ELF-1 (cell line): ENCODE measurements around the gene RFPL2.
"Not testable (repeated sequence)": the region's sequence is repeated elsewhere in the genome, so short reads cannot be mapped to it uniquely, and the experiment has no call there.

ENCODE experiments used
- DNase-seq: peaks from one replicate; pipeline ENCODE4 v3.0.0-alpha.2; 2016; ENCODE audit warnings: low read depth, low spot score

RFPL2 gene

GRCh38 chr22:32205974-32206773 lies 1.3 kb upstream of the RFPL2 start:
- peak; percentile 16 for DNase-seq

GRCh38 chr22:32204040-32204855 lies 625 bp downstream of the RFPL2 start:
- no peak for DNase-seq

GRCh38 chr22:32203181-32204039 lies 1.5 kb downstream of the RFPL2 start:
- DNase-seq, result no peak

- peak; percentile 62 for DNase-seq
Observed at GRCh38 chr22:32202539-32203180, 2.2 kb downstream of the RFPL2 start.

- DNase-seq, result no peak
Observed at GRCh38 chr22:32202161-32202538, 2.7 kb downstream of the RFPL2 start.

- no peak for DNase-seq
Observed at GRCh38 chr22:32200752-32201151, 4.1 kb downstream of the RFPL2 start.

GRCh38 chr22:32199961-32200360 lies 4.9 kb downstream of the RFPL2 start:
- no peak for DNase-seq

GRCh38 chr22:32199341-32199740 lies 5.5 kb downstream of the RFPL2 start:
- no peak for DNase-seq

- not testable (repeated sequence) for DNase-seq
Observed at GRCh38 chr22:32197553-32198226, 7.2 kb downstream of the RFPL2 start.

- not testable (repeated sequence) for DNase-seq
Observed at GRCh38 chr22:32195900-32196299, 9.0 kb downstream of the RFPL2 start.

- not testable (repeated sequence) for DNase-seq
Observed at GRCh38 chr22:32193346-32193745, 11.5 kb downstream of the RFPL2 start.

- DNase-seq, result not testable (repeated sequence)
Observed at GRCh38 chr22:32191021-32191420, 13.9 kb downstream of the RFPL2 start.

GRCh38 chr22:32185821-32186220 lies 19.1 kb downstream of the RFPL2 start:
- DNase-seq, result no peak

GRCh38 chr22:32183625-32184024 lies 21.2 kb downstream of the RFPL2 start:
- DNase-seq, result no peak

GRCh38 chr22:32181043-32181442 lies 23.8 kb downstream of the RFPL2 start:
- no peak for DNase-seq

GRCh38 chr22:32177221-32177765 lies 27.6 kb downstream of the RFPL2 start:
- peak; percentile 9 for DNase-seq

GRCh38 chr22:32175683-32176644 lies 28.9 kb downstream of the RFPL2 start:
- DNase-seq, result peak; percentile 42

- no peak for DNase-seq
Observed at GRCh38 chr22:32175115-32175514, 29.8 kb downstream of the RFPL2 start.

- no peak for DNase-seq
Observed at GRCh38 chr22:32165681-32166080, 39.2 kb downstream of the RFPL2 start.
